Endothelial cell of umbilical vein (primary cell): ENCODE measurements around the gene CPNE5. TPM values are rescaled to one million over a fixed set of nuclear protein-coding genes. Genes with fewer than 3 reads are reported as not detected.

Experiments used
- BruUV-seq: library from RNA; stranded (reverse); fragments of 400-500 nt; replicated peaks from 2 replicates; lab custom pipeline; 2021; lab: Mats Ljungman, UMichigan
- CTCF ChIA-PET: fragments of 300-600, 350-600 bp; sonication (Branson Sonifier 250); formaldehyde crosslinking; loops from one replicate; lab custom pipeline; 2021; ENCODE audit warnings: antibody characterized with exemption, inconsistent platforms; lab: Charles Lee
- POLR2A ChIA-PET: fragments of 300-600, 350-600 bp; sonication (Branson Sonifier 250); formaldehyde crosslinking; loops from one replicate; lab custom pipeline; 2021; ENCODE audit warnings: antibody characterized with exemption, inconsistent platforms; lab: Charles Lee
- DNase-seq: peaks from one replicate; pipeline ENCODE4 v3.0.0-alpha.2; 2011; ENCODE audit warnings: low read depth, low spot score
- FAIRE-seq: peaks from 2 replicates; lab custom pipeline; 2011; peaks lifted over from hg19 to GRCh38; lab: Jason Lieb, UNC
- H2AFZ ChIP-seq: 2 replicates; pipeline ENCODE4 v1.6.0; 2012; ENCODE audit warnings: low read depth, low read length, control low read depth, inconsistent platforms
- H3K27ac ChIP-seq: 2 replicates; pipeline ENCODE4 v1.5.1; 2011; ENCODE audit warnings: low read depth, mild to moderate bottlenecking, control low read depth, low read length, moderate library complexity; ENCODE audit not compliant: insufficient read depth
- H3K27me3 ChIP-seq, 2 experiments: 2 replicates each; pipeline versions ENCODE4 v1.6.0 to v1.6.1; 2011; ENCODE audit warnings: low read length in 2 of 2, mixed read lengths in 1 of 2; ENCODE audit not compliant: control insufficient read depth in 2 of 2, insufficient read depth in 2 of 2
- H3K36me3 ChIP-seq, 2 experiments: 2 replicates in 1 of 2; 3 replicates in 1 of 2; pipeline ENCODE4 v1.5.1; 2011; ENCODE audit warnings: low read length in 2 of 2, mild to moderate bottlenecking in 1 of 2, moderate library complexity in 1 of 2; ENCODE audit not compliant: control insufficient read depth in 2 of 2, insufficient read depth in 2 of 2; ENCODE audit errors: extremely low read depth in 1 of 2
- H3K4me1 ChIP-seq: 3 replicates; pipeline ENCODE4 v1.5.1; 2011; ENCODE audit warnings: mild to moderate bottlenecking, low read length; ENCODE audit not compliant: control insufficient read depth, insufficient read depth; ENCODE audit errors: extremely low read depth
- H3K4me2 ChIP-seq: 2 replicates; pipeline ENCODE4 v1.6.1; 2011; ENCODE audit warnings: low read length, control low read depth, mixed read lengths; ENCODE audit not compliant: insufficient read depth
- H3K4me3 ChIP-seq, 3 experiments: fragments of 200-600 bp in 1 of 3; sonication (generic), shearing (Covaris generic) in 1 of 3; replicated peaks in 1 of 3; 2 replicates each; pipeline ENCODE4 v1.5.1; 2011 to 2016; ENCODE audit warnings: control low read depth in 3 of 3, low read length in 3 of 3, mild to moderate bottlenecking in 2 of 3, inconsistent platforms in 1 of 3, low read depth in 1 of 3, moderate library complexity in 1 of 3; ENCODE audit not compliant: insufficient read depth in 1 of 3
- H3K79me2 ChIP-seq: 2 replicates; pipeline ENCODE4 v1.6.0; 2012; ENCODE audit warnings: low read length, inconsistent platforms; ENCODE audit not compliant: control insufficient read depth, insufficient read depth
- H3K9ac ChIP-seq: replicated peaks from 2 replicates; pipeline ENCODE3; 2011; ENCODE audit warnings: low read length, control low read depth; ENCODE audit not compliant: insufficient read depth; ENCODE audit errors: extremely low read depth
- H3K9me1 ChIP-seq: replicated peaks from 3 replicates; pipeline ENCODE4 v1.6.0; 2011; ENCODE audit warnings: mild to moderate bottlenecking, low read length; ENCODE audit not compliant: control insufficient read depth, insufficient read depth; ENCODE audit errors: extremely low read depth
- H3K9me3 ChIP-seq: replicated peaks from 2 replicates; pipeline ENCODE4 v1.5.1; 2012; ENCODE audit warnings: low read length, inconsistent platforms; ENCODE audit not compliant: control insufficient read depth, insufficient read depth
- H4K20me1 ChIP-seq: replicated peaks from 2 replicates; pipeline ENCODE3; 2011; ENCODE audit warnings: mild to moderate bottlenecking, low read length; ENCODE audit not compliant: control insufficient read depth, insufficient read depth; ENCODE audit errors: extremely low read depth
- EZH2 ChIP-seq: IDR thresholded peaks from 2 replicates; pipeline ENCODE4 v1.6.1; 2012; ENCODE audit warnings: borderline replicate concordance, low read depth, mild to moderate bottlenecking, moderate library complexity, low read length, inconsistent platforms; ENCODE audit not compliant: severe bottlenecking
- FOS ChIP-seq: IDR thresholded peaks from 2 replicates; pipeline ENCODE4 v1.6.1; 2011; ENCODE audit warnings: mild to moderate bottlenecking, low read length, moderate library complexity, borderline replicate concordance; ENCODE audit not compliant: insufficient read depth
- GATA2 ChIP-seq: IDR thresholded peaks from 2 replicates; pipeline ENCODE4 v1.7.0; 2011; ENCODE audit warnings: low read depth, mild to moderate bottlenecking, moderate library complexity, mixed read lengths, low read length; ENCODE audit not compliant: insufficient read length, insufficient read depth
- JUN ChIP-seq: IDR thresholded peaks from 2 replicates; pipeline ENCODE4 v1.6.1; 2011; ENCODE audit warnings: borderline replicate concordance, low read depth; ENCODE audit not compliant: insufficient read length, insufficient read depth
- MYC ChIP-seq: IDR thresholded peaks from one replicate; pipeline ENCODE4 v1.6.1; 2011; ENCODE audit warnings: mild to moderate bottlenecking, low read depth, low read length
- POLR2A ChIP-seq: IDR thresholded peaks from 2 replicates; pipeline ENCODE4 v1.6.1; 2012; ENCODE audit warnings: low read depth, mild to moderate bottlenecking, control low read depth, low read length
- POLR2AphosphoS5 ChIP-seq: IDR thresholded peaks from 2 replicates; pipeline ENCODE4 v1.6.1; 2012; ENCODE audit warnings: low read depth, mild to moderate bottlenecking, control low read depth, low read length, moderate library complexity; ENCODE audit not compliant: insufficient read depth
- dilution Hi-C: fragments of 300-500 bp; cut with MboI; formaldehyde crosslinking; loops from one replicate; pipeline ENCODE4 v1.15.0; 2019; ENCODE audit warnings: low sequenced_read_pairs; ENCODE audit not compliant: extremely low pct_ligation_motif_present
- intact Hi-C: fragments of 100-400 bp; cut with micrococcal nuclease; formaldehyde crosslinking; loops from one replicate; pipeline ENCODE4 v1.10.0; 2022
- polyA plus RNA-seq, 4 experiments: library from polyadenylated mRNA; depleted of rRNA in 3 of 4; stranded (reverse) in 3 of 4; unstranded in 1 of 4; fragments of >200 nt; gene quantifications; 2 replicates each; pipeline versions ENCODE4 v1.2.1 to v1.2.3, GENCODE V29; 2011 to 2012; ENCODE audit warnings: missing spikeins in 1 of 4
- total RNA-seq: library from RNA; stranded (reverse); gene quantifications from 2 replicates; pipeline ENCODE4 v1.2.3, GENCODE V29; 2021
- TF ChIP-seq, protein P1 (sequence below), 2 donors: IDR thresholded peaks; 1 replicate in 1 of 2; 2 replicates in 1 of 2; pipeline ENCODE4 v1.5.1; 2011; ENCODE audit warnings: low read length in 2 of 2, mild to moderate bottlenecking in 2 of 2, moderate library complexity in 2 of 2, control low read depth in 1 of 2, inconsistent platforms in 1 of 2, low read depth in 1 of 2; ENCODE audit not compliant: insufficient read depth in 1 of 2; ENCODE audit errors: extremely low read depth in 1 of 2
- TF ChIP-seq, protein P2 (sequence below): IDR thresholded peaks from 2 replicates; pipeline ENCODE4 v1.6.1; 2011; ENCODE audit not compliant: insufficient read depth, insufficient read length

CPNE5 gene
- total and polyA plus RNA-seq, 2 donors (not counting 3 experiments of a cell fraction or from before 2014, with no cell fraction given) = 18.8 to 49.4 TPM

- Histone ChIP-seq H3K4me3 (no peak overlapping the region), H3K36me3 (peaks cover 0 to 10% of the 10 kb centered on the region in 2 experiments), H3K27me3 (no peaks in the 10 kb centered on the region), H4K20me1 (no peaks in the 10 kb centered on the region), H2AFZ (no peak overlapping the region), H3K4me1 (peaks cover 18% of the 10 kb centered on the region), H3K9me1 (no peaks in the 10 kb centered on the region), H3K4me2 (no peak overlapping the region), H3K9ac (no peak overlapping the region), H3K79me2 (no peaks in the 10 kb centered on the region), H3K9me3 (no peaks in the 10 kb centered on the region), H3K27ac (no peak overlapping the region)
- TF ChIP-seq POLR2AphosphoS5 = no peak
- TF ChIP-seq POLR2A = no peak
- TF ChIP-seq, protein P1, sequence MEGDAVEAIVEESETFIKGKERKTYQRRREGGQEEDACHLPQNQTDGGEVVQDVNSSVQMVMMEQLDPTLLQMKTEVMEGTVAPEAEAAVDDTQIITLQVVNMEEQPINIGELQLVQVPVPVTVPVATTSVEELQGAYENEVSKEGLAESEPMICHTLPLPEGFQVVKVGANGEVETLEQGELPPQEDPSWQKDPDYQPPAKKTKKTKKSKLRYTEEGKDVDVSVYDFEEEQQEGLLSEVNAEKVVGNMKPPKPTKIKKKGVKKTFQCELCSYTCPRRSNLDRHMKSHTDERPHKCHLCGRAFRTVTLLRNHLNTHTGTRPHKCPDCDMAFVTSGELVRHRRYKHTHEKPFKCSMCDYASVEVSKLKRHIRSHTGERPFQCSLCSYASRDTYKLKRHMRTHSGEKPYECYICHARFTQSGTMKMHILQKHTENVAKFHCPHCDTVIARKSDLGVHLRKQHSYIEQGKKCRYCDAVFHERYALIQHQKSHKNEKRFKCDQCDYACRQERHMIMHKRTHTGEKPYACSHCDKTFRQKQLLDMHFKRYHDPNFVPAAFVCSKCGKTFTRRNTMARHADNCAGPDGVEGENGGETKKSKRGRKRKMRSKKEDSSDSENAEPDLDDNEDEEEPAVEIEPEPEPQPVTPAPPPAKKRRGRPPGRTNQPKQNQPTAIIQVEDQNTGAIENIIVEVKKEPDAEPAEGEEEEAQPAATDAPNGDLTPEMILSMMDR (IDR thresholded peaks at IDR 0.05; ENCODE audit: extremely low read depth in 1 of 2, insufficient read depth in 1 of 2, low read depth in 1 of 2, low read length in 2 of 2) = no peak
- no peak for TF ChIP-seq EZH2
- TF ChIP-seq MYC = no peak
- TF ChIP-seq, protein P2, sequence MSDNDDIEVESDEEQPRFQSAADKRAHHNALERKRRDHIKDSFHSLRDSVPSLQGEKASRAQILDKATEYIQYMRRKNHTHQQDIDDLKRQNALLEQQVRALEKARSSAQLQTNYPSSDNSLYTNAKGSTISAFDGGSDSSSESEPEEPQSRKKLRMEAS = no peak
- no peak for TF ChIP-seq FOS
- no peak for TF ChIP-seq JUN
- no peak for TF ChIP-seq GATA2
- POLR2A ChIA-PET = no interaction called here
- CTCF ChIA-PET = interaction anchor here (1.2 to 26.6 kb wide), 3 partner anchors 10 to 76 kb away, joined by 3 to 552 read pairs (median 193); no protein-coding TSS in a partner anchor
- dilution Hi-C loops = no loop called here
- BruUV-seq = no TSS peak
- DNase-seq (no peak), FAIRE-seq (no peak)
- intact Hi-C loops = no loop called here
These were observed 64.9 kb downstream of the CPNE5 start for GRCh38 chr6:36774331-36774730.
